B cell (primary cell): Measurements from ENCODE around the gene ZFAND4. TPM values are rescaled to one million over a fixed set of nuclear protein-coding genes. Genes with fewer than 3 reads are reported as not detected.

Experiments
- ATAC-seq: fragments of 200-7000 bp; cut with Tn5 transposase; one replicate; pipeline ENCODE4 v1.10.0; 2021; ENCODE audit warnings: low read depth, mild to moderate bottlenecking, moderate number of reproducible peaks, moderate library complexity
- CTCF ChIA-PET: fragments of 350-600 bp; sonication (Branson Sonifier 250); formaldehyde crosslinking; loops from one replicate; lab custom pipeline; 2021; ENCODE audit warnings: antibody characterized with exemption, inconsistent platforms; lab: Charles Lee
- POLR2A ChIA-PET: fragments of 350-600 bp; sonication (Branson Sonifier 250); formaldehyde crosslinking; loops from one replicate; lab custom pipeline; 2021; ENCODE audit warnings: antibody characterized with exemption; lab: Charles Lee
- DNase-seq: peaks from one replicate; pipeline ENCODE4 v3.0.0; 2013
- H2AFZ ChIP-seq: 2 replicates; pipeline ENCODE4 v1.6.1; 2012; ENCODE audit warnings: mild to moderate bottlenecking, low read depth, low read length; ENCODE audit not compliant: insufficient read depth, poor library complexity, severe bottlenecking
- H3K27ac ChIP-seq, 2 donors: 1 replicate in 1 of 2; 2 replicates in 1 of 2; pipeline ENCODE4 v1.5.1; 2012 to 2013; ENCODE audit warnings: low read length in 2 of 2, mild to moderate bottlenecking in 2 of 2, moderate library complexity in 1 of 2
- H3K27me3 ChIP-seq, 4 experiments: fragments of 200-600 bp in 1 of 4; sonication (generic) in 1 of 4; replicated peaks in 1 of 4; 1 replicate in 2 of 4; 2 replicates in 2 of 4; pipeline versions ENCODE4 v1.6.1 to v1.7.0; 2013 to 2016; ENCODE audit warnings: low read length in 3 of 4, mild to moderate bottlenecking in 2 of 4, mixed read lengths in 1 of 4, moderate library complexity in 1 of 4; ENCODE audit not compliant: insufficient read depth in 4 of 4, control insufficient read depth in 3 of 4; ENCODE audit errors: control extremely low read depth in 1 of 4
- H3K36me3 ChIP-seq, 2 experiments: replicated peaks in 1 of 2; 1 replicate in 1 of 2; 2 replicates in 1 of 2; pipeline versions ENCODE4 v1.6.1 to v1.7.1; 2013; ENCODE audit warnings: low read length in 1 of 2; ENCODE audit not compliant: insufficient read depth in 2 of 2, control insufficient read depth in 1 of 2; ENCODE audit errors: control extremely low read depth in 1 of 2, extremely low read depth in 1 of 2
- H3K4me1 ChIP-seq, 2 donors: fragments of 200-600 bp in 1 of 2; sonication (generic) in 1 of 2; 1 replicate in 1 of 2; 2 replicates in 1 of 2; pipeline versions ENCODE4 v1.5.1 to v1.6.1; 2013 to 2017; ENCODE audit warnings: low read length in 2 of 2; ENCODE audit not compliant: control insufficient read depth in 2 of 2, insufficient read depth in 2 of 2
- H3K4me2 ChIP-seq: replicated peaks from 2 replicates; pipeline ENCODE3; 2012; ENCODE audit warnings: mild to moderate bottlenecking, low read depth, low read length; ENCODE audit not compliant: poor library complexity, severe bottlenecking
- H3K4me3 ChIP-seq, 5 experiments: fragments of 200-600 bp in 1 of 5; sonication (generic) in 1 of 5; 1 replicate in 3 of 5; 2 replicates in 2 of 5; pipeline versions ENCODE4 v1.5.1 to v1.7.0; 2011 to 2016; ENCODE audit warnings: low read length in 4 of 5, mild to moderate bottlenecking in 4 of 5, low read depth in 2 of 5, control low read depth in 1 of 5, moderate library complexity in 1 of 5; ENCODE audit not compliant: insufficient read depth in 1 of 5; ENCODE audit errors: control extremely low read depth in 1 of 5, extremely low read depth in 1 of 5
- H3K79me2 ChIP-seq: fragments of 200-600 bp; sonication (generic); one replicate; pipeline ENCODE4 v1.6.0; 2016; ENCODE audit warnings: low read length; ENCODE audit not compliant: control insufficient read depth, insufficient read depth
- H3K9ac ChIP-seq: fragments of 200-600 bp; sonication (generic); 2 replicates; pipeline ENCODE4 v1.6.1; 2017; ENCODE audit warnings: mild to moderate bottlenecking, low read length, moderate library complexity
- H3K9me3 ChIP-seq, 3 donors: one replicate each; pipeline versions ENCODE4 v1.6.1 to v1.7.1; 2013; ENCODE audit warnings: low read length in 2 of 3; ENCODE audit not compliant: control insufficient read depth in 2 of 3, insufficient read depth in 1 of 3; ENCODE audit errors: control extremely low read depth in 1 of 3
- H4K20me1 ChIP-seq: 2 replicates; pipeline ENCODE4 v1.6.0; 2012; ENCODE audit warnings: mild to moderate bottlenecking, low read length; ENCODE audit not compliant: insufficient read depth, control insufficient read depth, poor library complexity, severe bottlenecking
- H3K27ac Mint-ChIP-seq: one replicate; pipeline ENCODE4 v1.8.0; 2021; ENCODE audit warnings: mixed read lengths
- H3K27me3 Mint-ChIP-seq: one replicate; pipeline ENCODE4 v1.8.0; 2021; ENCODE audit warnings: mixed read lengths
- H3K4me1 Mint-ChIP-seq: one replicate; pipeline ENCODE4 v1.8.0; 2021; ENCODE audit warnings: mixed read lengths
- H3K4me3 Mint-ChIP-seq: one replicate; pipeline ENCODE4 v1.8.0; 2021; ENCODE audit warnings: mixed read lengths
- H3K9me3 Mint-ChIP-seq: one replicate; pipeline ENCODE4 v1.8.0; 2022; ENCODE audit warnings: mixed read lengths; ENCODE audit not compliant: insufficient read depth
- CTCF ChIP-seq: fragments of 200-600 bp; IDR thresholded peaks from one replicate; pipeline ENCODE4 v1.8.0; 2022; ENCODE audit warnings: antibody characterized with exemption, mild to moderate bottlenecking
- EZH2 ChIP-seq: IDR thresholded peaks from 2 replicates; pipeline ENCODE4 v1.6.1; 2012; ENCODE audit warnings: borderline replicate concordance, low read depth, mild to moderate bottlenecking, moderate library complexity, low read length; ENCODE audit not compliant: insufficient read depth, poor library complexity, severe bottlenecking
- WGBS: methylation state at CpG from one replicate; pipeline ENCODE4 v1.1.5; 2013; ENCODE audit warnings: missing lambda C conversion rate; ENCODE audit not compliant: insufficient coverage; 5-methylcytosine and 5-hydroxymethylcytosine counted together
- intact Hi-C: fragments of 100-400 bp; cut with micrococcal nuclease; formaldehyde crosslinking; loops from one replicate; pipeline ENCODE4 v1.10.0; 2022
- polyA plus RNA-seq: library from polyadenylated mRNA; depleted of rRNA; stranded (reverse); fragments of >200 nt; gene quantifications from 2 replicates; pipeline ENCODE4 v1.2.3, GENCODE V29; 2012
- total RNA-seq, 2 donors: library from RNA; stranded (reverse); fragments of 120-200 nt in 1 of 2; gene quantifications; 1 replicate in 1 of 2; 2 replicates in 1 of 2; pipeline versions ENCODE4 v1.2.3 to v1.2.4, GENCODE V29; 2013 to 2022

The ZFAND4 gene
- total and polyA plus RNA-seq, 2 donors (not counting 1 experiment from before 2014, with no cell fraction given): 7.9 to 23.4 TPM

GRCh38 chr10:45640049-45640448 is 32.5 kb downstream of the ZFAND4 start:
- no peak overlapping the region for H3K4me3 ChIP-seq
- H3K4me1 ChIP-seq: no peaks in the 10 kb centered on the region
- Mint-ChIP-seq H3K4me1 (no peaks in the 10 kb centered on the region), H3K27me3 (no peaks in the 10 kb centered on the region), H3K27ac (no peak overlapping the region), H3K4me3 (no peak overlapping the region), H3K9me3 (no peaks in the 10 kb centered on the region)
- no peak overlapping the region for H2AFZ ChIP-seq
- no peak overlapping the region for H3K9ac ChIP-seq
- H3K9me3 ChIP-seq: no peaks in the 10 kb centered on the region
- no peak overlapping the region for H3K4me2 ChIP-seq
- no peaks in the 10 kb centered on the region for H3K27me3 ChIP-seq
- peaks cover 1 to 14% of the 10 kb centered on the region in 2 experiments for H3K36me3 ChIP-seq
- ChIA-PET POLR2A (no interaction called here), CTCF (no interaction called here)
- TF ChIP-seq CTCF: no peak
- no peak for TF ChIP-seq EZH2
- H3K27ac ChIP-seq: no peak overlapping the region
- no peaks in the 10 kb centered on the region for H3K79me2 ChIP-seq
- ATAC-seq (no peak), DNase-seq (no peak)
- WGBS: no CpG with 5 or more reads among the region's 1 CpG
- intact Hi-C loops: no loop called here
- no peaks in the 10 kb centered on the region for H4K20me1 ChIP-seq

GRCh38 chr10:45627412-45628048 is 45.0 kb downstream of the ZFAND4 start:
- no peak for DNase-seq
- Histone ChIP-seq H4K20me1 (no peaks in the 10 kb centered on the region), H3K27ac (no peak overlapping the region), H3K4me3 (no peak overlapping the region), H3K4me2 (no peak overlapping the region), H3K27me3 (no peaks in the 10 kb centered on the region), H3K4me1 (no peaks in the 10 kb centered on the region), H2AFZ (no peak overlapping the region), H3K36me3 (peaks cover 3 to 10% of the 10 kb centered on the region in 2 experiments), H3K9me3 (no peaks in the 10 kb centered on the region), H3K79me2 (no peaks in the 10 kb centered on the region), H3K9ac (no peak overlapping the region)
- Mint-ChIP-seq H3K27me3 (no peaks in the 10 kb centered on the region), H3K9me3 (no peaks in the 10 kb centered on the region), H3K4me1 (no peaks in the 10 kb centered on the region), H3K27ac (no peak overlapping the region), H3K4me3 (no peak overlapping the region)
- no peak for ATAC-seq
- ChIA-PET POLR2A (no interaction called here), CTCF (no interaction called here)
- no peak for TF ChIP-seq CTCF
- TF ChIP-seq EZH2: no peak
- intact Hi-C loops: no loop called here
- 100% methylated on average over 4 of the region's 5 CpGs for WGBS
